Epithelial cell of prostate (primary cell): ENCODE data around the gene FOXL2NB.

ENCODE experiments used
- DNase-seq: peaks from one replicate; pipeline ENCODE4 v3.0.0-alpha.2; 2011; ENCODE audit warnings: low read depth, low spot score
- H3K27ac ChIP-seq: fragments of 450-650 bp; 2 replicates; pipeline ENCODE4 v1.5.1; 2017; ENCODE audit warnings: mild to moderate bottlenecking

FOXL2NB gene

DNA sequence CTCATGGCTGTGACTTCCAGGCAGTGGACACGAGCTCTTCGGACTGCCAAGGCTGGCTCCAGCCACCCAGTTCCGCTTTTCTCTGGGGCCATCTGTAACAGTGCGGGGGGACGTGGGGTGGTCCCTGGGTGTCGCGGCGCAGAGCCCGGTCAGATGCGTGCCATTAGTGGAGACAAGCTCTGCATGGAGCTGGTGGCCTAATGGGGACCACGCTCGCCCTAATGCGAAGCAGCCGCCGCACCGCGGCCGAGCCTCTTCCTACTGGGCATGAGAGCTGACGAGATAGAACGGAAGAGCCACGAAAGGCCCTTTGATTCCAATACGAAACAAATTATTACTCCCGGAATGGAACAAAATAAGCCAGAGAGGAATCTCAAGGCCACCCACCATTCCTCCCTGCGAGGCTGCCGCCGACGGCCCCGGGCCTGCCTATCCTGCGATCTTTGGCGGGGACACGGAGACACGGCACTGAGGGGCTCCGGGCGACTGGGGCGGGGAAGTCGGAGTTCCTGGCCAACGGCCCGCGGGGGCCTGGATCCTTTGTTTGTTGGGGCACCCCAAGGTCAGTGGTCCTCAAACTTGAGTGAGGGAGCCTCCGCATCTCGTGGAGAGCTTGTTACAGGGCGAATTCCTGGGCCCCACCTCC lies 18.2 kb upstream of the FOXL2NB start:
- DNase-seq = no peak
- H3K27ac ChIP-seq = no peak overlapping the region

DNA sequence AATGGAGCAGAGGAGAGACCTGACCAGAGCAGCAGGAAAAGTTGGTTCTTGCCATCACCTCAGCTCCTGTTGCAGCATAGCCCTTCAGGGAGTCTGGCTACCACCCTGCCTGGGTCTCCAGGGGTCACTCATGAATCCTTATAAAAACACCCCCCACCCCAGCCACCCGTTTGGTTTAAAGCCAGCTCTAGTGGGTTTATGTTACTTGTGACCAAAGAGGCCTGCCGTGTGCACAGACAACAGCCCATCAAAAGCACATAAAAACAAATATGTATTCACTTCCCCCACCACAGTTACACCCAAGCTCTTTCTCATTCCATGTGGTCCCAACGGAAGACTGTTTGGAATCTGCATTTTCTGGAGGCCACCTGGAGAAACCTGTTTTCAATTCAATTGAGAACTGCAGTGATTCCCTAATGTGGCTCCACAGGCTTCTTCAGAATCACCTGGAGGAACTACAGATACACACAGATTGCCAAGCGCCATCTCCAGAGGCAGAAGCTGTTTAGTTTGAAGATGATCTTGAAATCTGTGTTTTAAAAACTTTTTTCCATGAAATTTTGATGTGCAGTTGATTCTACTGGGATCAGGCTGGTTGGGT lies 13.8 kb upstream of the FOXL2NB start:
- H3K27ac ChIP-seq = no peak overlapping the region
- no peak for DNase-seq

DNA sequence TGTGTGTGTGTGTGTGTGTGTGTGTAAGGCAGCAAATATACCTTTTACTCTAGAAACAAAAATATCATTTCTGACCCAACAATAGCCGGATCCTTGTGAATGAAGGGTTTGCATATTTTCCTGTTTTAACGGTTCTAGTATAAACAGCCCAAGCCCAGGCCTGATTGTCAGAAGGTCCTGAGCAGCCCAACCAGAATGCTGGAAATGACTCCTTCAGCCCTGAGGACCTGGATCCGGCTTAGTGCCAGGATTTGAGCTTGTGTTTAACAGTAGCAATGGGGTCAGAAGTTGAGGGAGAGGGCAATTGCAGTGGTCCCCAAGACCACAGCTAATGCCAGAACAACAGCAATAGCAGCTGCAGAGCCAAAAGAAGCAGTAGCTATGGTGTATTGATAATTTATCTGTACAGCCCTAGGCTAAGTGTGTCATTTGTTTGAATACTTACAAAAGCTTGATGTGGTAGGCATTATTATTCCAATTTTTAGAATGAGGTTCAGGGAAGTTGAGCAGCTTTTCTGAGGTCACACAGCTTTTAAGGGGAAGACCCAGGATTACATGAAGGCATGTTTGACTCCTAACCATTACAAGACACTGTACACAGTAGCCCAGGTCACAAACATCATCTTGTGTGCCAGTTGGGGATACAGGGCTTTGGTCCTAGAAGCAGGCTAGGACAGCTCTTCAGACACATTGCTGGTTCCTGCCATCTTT lies 12.9 kb upstream of the FOXL2NB start:
- DNase-seq = no peak
- H3K27ac ChIP-seq = no peak overlapping the region

DNA sequence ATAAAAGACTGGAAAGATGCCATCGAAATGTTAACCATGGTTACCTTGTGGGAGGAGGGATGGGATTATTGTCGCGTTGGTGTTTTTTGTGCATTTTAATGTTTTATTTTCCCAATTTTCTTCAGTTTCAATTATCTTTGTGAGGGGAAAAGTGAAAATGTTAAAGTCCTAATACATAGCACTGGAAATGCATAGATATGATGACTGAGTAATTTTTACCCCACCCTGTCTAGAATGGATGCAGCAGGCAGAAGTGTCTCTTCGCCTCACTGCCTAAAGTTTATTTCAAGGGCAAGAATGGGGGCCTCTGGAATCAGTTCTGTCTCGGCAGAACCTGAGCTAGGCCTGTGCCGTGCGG lies 11.5 kb upstream of the FOXL2NB start:
- no peak for DNase-seq

DNA sequence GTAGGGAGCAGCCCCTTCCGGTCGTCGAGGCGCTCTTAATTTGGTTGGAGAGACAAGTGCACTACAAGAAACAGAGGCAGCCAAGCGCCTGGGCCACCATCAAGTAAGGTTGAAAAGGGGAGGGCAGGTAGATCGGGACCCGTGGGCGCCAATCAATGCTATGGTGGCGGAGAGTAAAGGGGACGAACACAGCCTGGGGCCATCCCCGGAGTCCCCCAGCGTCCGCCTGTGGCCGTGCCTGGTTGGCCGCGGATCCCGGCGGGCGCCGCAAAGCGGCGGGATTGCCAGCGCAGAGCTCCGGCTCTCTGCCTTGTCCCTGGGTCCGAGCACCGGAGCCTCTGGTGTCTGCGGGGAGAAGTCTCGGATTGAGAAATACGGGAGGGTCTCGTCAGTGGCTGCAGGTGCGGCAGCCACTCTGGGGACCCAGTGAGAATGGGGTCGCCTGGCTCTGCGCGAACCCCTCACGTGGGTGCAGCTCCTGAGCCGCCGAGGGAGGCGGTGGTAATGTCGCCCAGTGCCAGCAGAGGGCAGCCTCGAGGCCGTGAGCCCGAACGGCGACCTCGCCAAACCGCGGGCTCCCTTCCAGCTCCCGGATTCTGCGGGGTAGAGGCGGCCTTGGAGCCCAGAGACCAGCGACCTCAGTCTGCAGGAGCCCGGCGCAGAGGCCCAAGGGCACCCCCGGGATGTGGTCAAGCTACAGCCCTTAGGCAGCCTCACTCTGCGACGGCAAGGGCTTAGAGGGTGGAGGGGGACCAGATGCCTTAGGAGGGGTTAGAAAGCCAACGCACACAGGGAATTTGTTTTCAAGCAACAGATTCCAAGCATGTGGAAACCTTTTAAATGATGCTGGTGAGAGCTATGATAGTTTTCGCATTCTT lies 10.9 kb upstream of the FOXL2NB start:
- H3K27ac ChIP-seq = no peak overlapping the region
- no peak for DNase-seq

More for the DNA sequence above, 11.5 kb upstream of the FOXL2NB start:
- H3K27ac ChIP-seq = no peak overlapping the region

DNA sequence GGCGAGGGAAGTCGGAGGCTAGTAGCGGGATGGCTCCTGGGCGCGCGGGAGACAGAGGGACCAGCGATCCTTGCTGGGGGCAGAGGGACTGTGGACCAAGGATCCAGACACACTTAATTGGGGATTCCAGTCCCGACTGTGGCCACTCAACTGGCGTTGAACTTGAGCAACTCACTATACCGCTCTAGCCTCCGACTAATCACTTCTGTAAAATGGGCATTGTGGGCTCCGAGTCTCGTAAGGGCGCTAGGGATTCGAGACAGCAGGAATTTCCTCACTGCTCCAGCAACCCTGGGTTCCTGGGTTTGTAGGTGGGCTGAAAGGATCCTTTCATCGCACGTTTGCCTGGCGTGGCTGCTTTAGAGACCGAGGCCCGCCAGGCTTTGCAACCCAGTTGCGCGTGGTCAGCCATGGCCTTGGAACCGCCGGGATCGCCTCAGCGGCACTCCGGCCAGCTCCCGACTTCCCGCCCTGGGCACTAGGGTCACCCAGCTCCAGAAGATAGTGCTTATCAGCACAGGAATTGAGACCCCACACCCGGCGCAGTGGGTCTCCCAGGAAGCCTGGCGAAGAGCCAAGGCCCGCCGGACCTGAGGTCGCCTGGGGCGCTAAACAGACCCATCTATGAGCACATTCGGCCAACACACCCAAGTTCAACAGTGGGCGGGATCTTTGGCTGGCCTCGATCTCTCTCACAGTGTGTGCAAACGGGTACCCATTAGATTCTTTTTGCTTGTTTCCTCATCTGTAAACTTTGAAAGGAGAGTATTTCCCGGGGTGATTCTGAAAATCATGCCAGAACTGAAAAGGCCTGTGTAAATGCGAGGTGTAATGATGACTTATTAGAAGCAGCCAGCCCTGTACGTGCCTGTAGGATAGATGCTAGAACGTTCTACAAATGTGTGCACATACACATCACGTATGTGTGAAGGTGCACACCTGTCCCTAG lies 10.0 kb upstream of the FOXL2NB start:
- DNase-seq = no peak
- H3K27ac ChIP-seq = no peak overlapping the region

DNA sequence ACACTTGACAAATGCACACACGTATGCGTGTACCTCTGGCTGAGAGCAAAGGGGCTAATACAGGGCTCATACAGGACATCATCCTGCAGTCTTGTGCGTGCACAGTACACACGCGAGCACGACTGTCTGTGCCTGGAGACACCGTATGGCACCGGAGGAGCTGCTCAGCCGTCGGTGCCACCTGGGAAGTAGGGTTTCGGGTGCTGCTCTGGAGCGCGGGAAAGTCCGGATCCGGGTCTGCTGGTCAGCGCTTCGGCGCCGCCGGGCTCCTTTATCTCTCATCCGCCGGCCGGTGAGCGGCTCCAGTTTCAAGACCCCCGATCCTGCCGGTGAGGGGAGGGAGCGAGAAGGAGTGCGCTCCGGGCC lies 9.3 kb upstream of the FOXL2NB start:
- no peak overlapping the region for H3K27ac ChIP-seq
- no peak for DNase-seq

DNA sequence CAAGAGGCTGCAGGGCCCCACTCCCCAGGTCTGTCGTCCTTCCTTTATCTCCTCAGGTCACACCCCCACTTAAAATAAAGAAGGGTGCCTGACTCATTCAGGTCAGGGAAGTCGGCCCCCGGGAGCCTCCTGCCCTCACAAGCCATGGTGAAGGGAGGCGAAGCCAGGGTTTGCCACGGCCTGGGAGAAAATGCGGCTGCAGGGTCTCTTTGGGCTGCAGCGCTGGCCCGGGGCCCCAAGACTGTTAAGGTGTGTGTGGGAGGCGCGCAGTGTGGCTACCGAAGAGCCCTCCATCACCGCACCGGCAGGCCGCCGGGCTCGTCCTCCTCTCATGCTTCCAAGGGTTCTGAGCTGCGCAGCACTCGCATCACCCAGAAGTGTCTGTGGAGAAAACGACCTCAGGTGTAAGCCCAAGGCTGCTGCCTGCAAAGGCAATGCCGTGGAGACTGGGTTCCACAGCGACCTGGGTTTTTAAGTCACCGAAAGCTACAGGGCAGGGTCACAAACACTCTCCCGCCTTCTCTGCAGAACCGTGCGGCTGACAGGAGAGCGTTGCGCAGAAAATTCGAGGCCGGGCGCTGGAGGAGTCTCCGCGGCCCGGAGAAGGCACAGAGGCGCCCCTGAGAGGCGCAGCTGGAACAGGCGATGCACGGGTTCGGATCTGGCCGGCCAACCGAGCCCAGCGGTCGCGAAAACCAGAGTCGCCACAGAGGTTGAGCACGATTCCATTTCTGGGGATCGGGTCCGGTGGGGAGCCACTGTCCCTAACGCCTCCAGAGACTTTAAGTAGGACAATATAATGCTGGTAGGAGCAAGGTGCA lies 8.8 kb upstream of the FOXL2NB start:
- no peak for DNase-seq

DNA sequence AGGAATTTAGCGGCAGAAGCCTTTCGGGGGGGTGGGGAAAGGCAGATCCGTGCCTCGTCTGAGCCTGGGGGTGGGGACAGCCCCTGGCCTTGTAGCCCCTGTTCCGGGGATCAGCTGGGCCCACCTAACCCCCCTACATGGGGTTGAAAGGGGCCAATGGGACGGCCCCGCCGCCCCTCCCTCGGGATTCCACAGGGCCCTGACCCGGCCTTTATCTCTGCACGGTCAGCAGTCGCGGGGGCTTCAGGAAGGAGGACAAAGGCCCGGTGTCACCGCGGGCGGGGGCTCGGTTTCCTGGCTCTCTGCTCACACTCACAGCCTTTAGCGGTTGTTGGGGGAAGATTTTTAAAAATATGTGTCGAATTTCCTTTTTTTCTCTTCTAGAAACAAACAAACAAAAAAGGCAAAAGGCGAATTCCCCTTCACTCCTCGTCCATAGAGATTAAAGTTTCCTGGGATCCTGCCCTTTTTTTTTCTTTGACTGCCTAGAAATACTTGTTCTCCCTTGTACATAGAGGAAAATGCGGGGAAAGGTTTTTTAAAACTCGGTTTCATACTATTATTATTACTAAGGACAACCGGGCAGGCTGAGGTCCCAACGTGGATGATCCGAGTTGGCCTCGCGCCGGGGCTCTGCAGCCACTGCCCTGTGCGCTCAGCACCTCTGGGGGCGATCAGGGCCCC lies 8.0 kb upstream of the FOXL2NB start:
- DNase-seq = no peak
- H3K27ac ChIP-seq = no peak overlapping the region

More for the DNA sequence above, 8.8 kb upstream of the FOXL2NB start:
- no peak overlapping the region for H3K27ac ChIP-seq

DNA sequence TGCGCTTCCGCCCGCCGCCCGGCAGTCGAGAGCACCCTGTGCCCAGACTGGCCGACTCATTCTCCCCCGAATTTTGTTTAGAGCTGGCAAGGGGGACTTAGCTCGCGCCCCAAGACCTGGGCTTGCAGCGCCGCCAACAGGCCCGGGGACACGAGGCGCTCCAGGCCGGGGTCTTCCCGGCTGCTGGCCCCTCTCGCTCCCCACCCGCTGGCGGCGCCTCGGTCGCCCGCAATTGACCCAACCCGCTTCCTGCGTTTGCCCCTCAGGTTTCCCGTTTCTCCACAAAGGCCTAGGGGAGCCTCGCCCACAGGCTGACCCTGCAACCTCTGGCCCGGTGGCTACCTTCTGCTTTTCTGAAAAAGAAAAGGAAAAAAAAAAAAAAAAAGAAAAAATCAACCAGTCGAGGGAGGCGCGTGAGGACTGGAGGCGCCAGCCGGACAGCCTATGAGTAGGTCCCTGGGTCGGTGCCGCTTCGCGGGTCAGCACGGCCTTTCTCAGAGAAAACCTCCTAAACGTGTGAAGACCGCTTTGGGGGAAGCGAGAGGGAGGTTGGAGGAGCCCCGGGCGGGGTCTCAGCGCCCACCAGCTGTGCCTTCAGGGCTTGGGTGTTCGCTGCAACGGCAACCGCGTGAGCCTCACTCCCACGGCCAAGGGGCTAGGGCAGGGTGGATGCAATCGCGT lies 7.3 kb upstream of the FOXL2NB start:
- DNase-seq = no peak
- no peak overlapping the region for H3K27ac ChIP-seq

DNA sequence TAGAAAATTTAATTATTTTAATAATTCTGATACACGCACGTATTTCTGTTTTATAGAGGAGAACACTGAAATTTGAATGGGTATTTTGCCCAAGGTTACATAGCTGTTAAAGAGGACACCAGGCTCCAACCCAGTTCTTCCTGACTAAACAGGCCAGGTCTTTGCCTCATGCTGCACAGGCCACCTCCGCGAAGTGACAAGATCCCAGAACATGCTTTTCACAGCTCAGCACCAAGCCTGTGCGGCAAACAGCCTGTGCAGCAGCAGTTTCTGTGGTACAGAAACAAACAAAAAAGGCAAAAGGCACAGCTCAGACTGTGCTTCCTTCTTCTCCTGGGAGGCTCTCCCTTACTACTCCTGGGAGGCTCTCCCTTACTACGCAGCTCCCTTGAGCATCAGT lies 6.6 kb upstream of the FOXL2NB start:
- H3K27ac ChIP-seq = no peak overlapping the region
- no peak for DNase-seq

DNA sequence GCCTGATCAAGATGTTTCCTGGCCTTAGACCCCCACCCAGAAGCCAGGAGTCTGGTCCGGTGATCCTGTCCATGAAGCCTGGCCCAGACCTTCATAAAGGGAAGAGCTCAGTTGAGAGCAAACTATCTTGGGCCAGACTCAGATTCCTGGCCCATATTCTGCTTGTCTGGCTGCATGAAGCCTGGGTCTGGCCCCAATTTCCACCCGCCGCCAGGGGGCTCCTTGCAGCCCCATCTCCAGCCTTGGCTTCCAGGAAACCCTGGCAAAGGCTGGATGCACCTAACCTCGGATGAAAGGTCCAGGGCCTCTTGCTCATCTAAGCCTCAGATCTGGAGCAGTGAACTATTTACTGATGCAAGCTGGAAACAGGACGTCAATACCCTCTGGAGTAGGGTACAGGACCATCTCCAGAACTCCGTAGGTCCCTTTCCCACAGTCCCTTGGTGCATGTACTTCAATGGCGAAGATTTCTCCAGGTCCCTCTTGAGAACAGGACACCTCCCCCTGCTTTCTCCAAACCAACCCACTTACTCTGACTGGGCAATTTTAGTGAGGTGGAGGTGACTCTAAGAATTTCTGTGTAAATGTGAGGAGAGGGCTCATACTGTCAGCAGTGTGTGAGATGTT lies 5.6 kb upstream of the FOXL2NB start:
- H3K27ac ChIP-seq = no peak overlapping the region
- DNase-seq = no peak

DNA sequence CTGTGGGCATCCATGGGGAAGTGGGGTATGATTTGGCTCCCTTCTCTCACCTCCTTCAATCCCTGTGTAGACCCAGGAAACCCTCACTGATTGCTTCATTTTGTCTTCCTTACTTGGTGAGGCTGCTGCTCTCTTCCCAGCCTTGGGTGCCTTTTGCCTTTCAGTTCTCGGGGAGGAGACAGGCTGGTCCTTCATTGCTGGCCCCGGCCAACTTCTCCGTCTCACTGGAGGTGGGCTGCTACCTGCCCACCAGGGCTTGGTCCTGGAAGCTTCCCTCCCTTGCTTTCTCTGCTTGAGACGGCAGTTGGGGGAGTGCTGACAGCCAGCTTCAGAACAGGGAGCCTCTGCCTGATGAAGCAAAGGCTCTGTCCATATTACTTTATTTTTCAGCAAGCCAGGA lies 4.7 kb upstream of the FOXL2NB start:
- no peak for DNase-seq
- H3K27ac ChIP-seq = no peak overlapping the region

DNA sequence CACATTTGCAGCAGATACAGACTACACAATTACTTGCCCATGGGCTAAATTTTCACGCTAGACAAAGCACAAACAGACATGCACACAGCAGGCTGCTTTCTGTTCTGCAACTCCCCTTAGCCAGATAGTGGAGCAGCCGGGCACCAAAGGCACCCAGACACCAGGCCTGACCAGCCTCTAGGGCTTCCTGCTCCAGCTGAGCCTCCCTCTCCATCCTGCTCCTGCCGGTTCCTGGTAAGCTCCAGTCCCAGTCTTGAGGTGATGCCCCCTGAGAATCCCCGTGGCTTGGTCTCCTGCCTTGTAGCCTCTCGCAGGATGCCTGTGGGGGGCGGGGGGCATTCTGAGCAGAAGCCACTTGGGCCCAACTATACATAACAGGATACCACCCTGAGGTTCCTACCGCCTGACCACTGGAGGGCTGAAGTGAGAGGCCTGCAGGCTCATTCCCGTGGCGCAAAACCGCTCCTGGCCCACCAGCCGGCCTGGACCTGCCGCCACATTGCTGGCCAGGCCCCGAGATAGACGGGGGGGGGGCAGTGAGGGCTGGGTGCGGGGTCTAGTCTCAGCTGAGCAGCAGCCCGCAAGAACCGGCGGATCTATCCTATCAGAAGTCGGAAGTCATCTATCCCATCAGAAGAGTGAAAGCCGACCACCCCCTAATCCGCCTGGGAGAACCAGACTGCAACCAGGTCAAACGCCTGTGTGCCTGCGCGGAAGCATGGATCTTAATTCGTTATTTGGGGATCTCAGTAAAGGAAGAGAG lies 4.0 kb upstream of the FOXL2NB start:
- DNase-seq = no peak
- no peak overlapping the region for H3K27ac ChIP-seq

DNA sequence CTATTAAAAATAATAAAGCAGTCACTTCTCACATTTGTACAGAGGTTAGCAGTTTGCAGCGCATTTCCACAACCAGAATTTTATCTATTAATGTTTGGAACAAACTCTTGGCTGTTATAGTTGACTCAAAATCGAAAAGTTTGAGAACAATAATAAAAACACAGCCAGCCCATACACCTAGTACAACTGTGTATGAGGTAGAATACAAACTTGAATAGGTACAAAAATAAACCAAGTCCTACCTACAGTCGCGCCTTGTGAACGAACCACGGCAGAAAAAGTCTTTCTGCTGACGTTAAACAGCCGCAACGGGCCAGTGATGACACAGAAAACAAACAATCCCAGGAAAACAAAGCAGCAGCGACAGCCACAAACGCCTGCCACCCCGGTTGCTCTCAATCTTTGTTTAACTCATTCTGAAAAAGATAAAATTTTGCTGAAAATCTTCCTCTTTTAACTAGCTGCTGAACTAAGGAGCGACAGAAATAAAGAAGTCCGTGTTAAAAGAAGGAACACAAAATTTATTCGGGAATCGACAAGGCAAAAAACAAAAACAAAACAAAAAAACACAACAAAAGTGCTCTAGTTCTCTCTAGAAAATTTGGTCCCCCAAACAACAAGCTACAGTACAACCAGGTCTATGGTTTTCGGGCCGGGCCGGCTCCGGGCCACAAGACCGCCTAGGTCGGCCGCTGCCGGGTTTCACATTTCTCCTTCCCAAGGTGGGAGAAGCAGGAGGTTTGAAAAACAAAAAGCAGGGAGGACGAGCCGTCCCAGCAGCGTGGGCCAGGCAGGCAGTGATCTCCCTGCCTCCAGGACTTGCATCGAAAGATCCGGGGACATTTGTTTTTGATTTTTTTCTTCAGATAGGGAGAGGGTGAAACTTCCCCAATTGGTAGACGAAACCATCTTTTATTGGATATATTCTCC lies 3.0 kb upstream of the FOXL2NB start:
- no peak for DNase-seq

DNA sequence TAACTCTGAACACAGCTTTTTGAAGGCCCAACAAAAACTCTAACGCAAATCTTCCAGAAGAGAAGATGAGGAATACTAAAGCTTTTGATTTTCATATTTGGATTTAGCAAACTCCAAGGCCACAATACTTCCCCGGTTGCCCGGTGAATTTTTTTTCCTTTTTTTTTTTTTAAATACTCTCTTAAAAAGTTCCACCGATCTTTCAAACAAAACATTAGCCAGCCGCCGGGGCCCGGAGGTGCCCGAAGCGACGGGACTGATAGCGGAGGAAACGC lies 2.4 kb upstream of the FOXL2NB start:
- DNase-seq = no peak
- H3K27ac ChIP-seq = no peak overlapping the region

More for the DNA sequence above, 3.0 kb upstream of the FOXL2NB start:
- H3K27ac ChIP-seq = no peak overlapping the region
